OCI-M1 (cell line): Measurements from ENCODE around the gene IL17RD.

Source experiments
- DNase-seq: peaks from one replicate; lab custom pipeline; 2025; lab: John Stamatoyannopoulos, UW

Gene IL17RD

DNA sequence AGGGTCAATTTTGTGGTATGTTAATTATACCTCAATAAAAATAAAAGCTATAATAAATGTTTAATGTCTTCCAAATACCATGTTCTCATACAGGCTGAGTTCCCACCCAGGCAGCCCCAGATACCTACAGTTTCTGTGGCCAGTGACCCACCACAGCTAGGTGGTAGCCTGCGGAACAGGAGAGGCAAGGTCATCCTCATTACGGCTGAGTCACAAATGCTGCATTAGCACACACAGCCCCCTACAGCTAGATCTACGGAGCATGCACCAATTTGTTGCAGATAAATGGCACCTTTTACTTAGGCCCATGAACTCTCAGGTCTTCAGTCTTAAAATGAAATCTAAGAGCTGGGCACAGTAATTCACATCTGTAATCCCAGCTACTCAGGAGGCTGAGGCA is 99.6 kb downstream of the IL17RD start:
- no peak for DNase-seq

GRCh38 chr3:57064572-57064971 is 100.6 kb downstream of the IL17RD start:
- DNase-seq, result no peak

DNA sequence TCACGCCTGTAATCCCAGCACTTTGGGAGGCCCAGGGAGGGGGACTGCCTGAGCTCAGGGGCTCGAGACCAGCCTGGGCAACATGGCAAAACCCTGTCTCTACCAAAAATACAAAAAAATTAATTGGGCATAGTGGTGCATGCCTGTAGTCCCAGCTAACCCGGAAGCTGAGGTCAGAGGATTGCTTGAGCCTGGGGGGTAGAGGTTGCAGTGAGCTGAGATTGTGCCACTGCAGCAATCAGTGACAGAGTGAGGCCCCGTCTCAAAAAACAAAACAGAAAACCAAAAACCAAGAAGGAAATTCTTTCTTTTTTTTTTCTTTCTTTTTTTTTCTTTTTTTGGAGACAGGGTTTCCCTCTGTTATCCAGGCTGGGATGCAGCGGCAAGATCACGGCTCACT is 101.2 kb downstream of the IL17RD start:
- DNase-seq, result no peak

- no peak for DNase-seq
Measured at GRCh38 chr3:57063032-57063431, 102.1 kb downstream of the IL17RD start.

GRCh38 chr3:57062101-57062631 is 103.0 kb downstream of the IL17RD start:
- no peak for DNase-seq

DNA sequence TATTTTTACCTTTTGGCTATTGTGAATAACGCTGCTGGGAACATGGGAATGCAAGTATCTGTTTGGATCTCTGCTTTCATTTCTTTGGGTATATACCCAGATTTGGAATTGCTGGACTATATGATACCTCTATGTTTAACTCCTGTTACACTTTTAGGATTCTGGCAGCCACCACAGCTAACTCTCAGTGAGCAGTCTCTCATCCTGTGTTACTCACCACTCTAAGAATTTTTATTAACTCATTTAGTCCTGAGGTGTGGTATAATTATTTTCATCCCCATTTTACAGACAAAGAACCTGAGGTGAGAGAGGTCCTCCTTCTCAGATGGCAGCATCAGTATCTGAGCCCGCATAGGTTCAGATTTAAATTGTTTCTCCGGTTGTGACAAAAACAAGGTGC is 103.6 kb downstream of the IL17RD start:
- DNase-seq, result no peak

DNA sequence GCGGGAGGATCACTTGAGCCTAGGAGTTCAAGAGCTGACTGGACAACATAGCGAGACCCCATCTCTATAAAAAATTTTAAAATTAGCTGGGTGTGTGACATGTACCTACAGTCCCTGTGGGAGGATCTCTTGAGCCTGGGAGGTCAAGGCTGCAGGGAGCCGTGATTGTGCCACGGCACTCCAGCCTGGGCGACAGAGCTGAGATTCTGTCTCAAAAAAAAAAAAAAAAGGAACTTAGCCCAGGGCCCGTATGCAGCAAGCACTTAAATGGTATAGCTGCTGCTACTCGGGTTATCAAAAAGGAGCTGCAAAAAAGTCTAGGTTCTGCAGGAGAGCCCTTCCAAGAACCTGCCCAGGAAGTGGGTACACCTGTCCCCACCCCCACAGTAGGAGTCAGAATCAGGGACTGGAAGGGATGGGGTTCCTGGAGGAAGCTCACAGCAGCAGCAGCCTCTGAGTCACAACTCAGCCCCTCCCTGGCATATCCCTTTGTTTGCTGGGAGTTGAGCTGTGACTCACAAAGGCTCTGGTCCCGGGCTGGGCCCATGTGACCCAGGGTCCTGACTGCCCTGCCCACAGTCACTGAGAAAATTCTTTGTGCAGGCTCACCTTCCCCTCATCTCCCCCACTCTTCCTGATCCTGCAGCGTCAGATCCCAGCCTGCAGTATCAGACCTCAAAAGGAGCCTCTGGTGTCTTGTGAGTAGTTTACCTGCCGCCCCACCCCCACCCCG is 104.9 kb downstream of the IL17RD start, which contains the start of gene SPATA12:
SPATA12 (plus strand) TSS at position 576 of the 733 bp plus-strand sequence. CDS start 13,031 bp downstream, outside the sequence.
- DNase-seq, result peak; percentile 47

GRCh38 chr3:57059411-57059810 is 105.7 kb downstream of the IL17RD start:
- peak; percentile 62 for DNase-seq

DNA sequence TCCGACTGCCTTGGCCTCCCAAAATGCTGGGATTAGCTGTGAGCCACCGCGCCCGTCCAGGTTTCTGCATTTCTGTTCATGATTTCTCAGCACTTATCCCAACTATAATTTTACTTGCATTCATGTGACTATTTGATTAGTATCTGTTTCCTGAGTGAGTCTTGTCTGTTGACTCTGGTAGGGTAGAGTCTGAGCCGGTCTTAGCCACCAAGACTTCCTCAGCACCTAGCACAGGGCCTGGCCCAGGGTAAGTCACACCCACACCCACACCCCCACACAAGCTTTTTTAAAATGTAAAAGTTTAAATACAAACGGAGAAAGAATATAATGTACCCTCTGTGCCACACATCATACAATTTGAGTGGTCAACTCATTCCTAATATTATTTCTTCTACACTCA is 107.8 kb downstream of the IL17RD start:
- no peak for DNase-seq

GRCh38 chr3:57053122-57053521 is 112.0 kb downstream of the IL17RD start:
- DNase-seq, result no peak

DNA sequence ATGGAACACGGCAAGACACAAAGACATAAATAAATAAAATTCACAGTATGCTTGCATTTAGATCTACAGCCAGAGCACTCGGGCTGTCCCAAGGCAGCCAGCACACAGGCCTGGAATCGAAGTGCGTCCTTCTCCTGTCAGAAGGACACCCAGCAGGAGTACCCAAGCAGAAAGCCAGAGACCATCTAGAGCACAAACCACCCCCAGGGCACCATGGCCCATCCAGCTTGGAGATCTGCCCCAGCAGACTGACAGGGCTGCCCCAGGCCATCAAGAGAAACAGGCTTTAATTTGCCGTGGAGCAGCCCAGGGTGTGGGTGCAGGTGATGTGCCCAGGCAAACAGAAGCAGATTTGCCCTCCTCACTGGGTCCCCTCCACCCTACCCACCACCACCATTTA is 112.5 kb downstream of the IL17RD start:
- no peak for DNase-seq

- no peak for DNase-seq
Measured at GRCh38 chr3:57048728-57049127, 116.4 kb downstream of the IL17RD start.

- no peak for DNase-seq
Measured at GRCh38 chr3:57048052-57048671, 117.0 kb downstream of the IL17RD start.

DNA sequence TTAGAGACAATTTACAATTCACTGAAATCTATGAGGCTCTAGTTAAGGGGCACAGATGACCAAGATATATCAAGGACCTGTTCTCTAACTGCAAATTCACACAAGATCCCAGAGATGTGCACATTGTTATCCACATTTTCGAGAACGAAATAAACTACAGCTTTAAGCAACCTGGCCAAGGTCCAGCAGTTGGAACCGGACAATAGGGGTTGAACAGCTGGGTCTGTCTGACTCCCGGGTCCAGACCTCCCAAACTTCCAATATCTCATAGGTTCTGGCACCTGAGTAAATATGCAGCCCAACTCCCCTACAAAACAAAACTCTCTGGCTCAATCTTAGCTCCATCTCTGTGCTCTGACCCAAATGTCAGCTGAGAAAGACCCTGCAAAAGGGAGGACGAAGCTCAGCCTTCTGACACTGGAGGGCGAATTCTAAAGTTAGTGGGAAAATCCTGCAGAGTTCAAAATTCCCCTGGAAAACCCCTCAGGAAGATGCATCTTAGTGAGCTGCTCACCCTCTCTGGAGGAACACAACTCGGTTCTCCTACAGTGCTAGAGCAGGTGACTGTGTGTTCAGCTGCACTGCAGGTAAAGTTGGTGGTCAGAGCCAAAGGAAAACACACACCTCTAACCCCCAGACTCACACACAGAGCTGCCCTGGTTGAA is 118.9 kb downstream of the IL17RD start:
- no peak for DNase-seq

- no peak for DNase-seq
Measured at GRCh38 chr3:57043518-57043917, 121.6 kb downstream of the IL17RD start.

DNA sequence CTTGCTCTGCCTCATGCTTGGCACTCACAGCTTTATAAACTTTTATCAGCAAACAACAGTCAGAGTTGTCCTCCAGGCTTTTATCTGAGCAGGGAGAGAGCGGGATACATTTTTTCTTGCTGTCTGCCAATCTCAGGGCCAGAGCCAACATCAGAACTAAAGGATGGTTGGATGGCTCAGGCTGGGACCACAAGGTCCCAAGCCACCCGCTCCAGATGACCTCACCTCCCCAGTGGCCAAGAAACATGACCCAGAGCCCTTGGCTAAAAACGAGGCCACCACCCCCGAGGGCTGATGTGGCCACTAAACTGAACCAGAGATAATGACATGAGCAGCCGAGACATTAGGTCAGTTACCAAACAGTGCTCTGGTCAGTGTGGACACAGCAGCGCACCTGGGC is 123.5 kb downstream of the IL17RD start:
- DNase-seq, result no peak
